HL-60 (cell line): ENCODE data around the gene FAM184A.

Experiments
- CTCF ChIP-seq: IDR thresholded peaks from one replicate; pipeline ENCODE4 v1.5.1; 2011; ENCODE audit warnings: low read length, control low read depth, inconsistent platforms; ENCODE audit not compliant: insufficient read depth
- GABPA ChIP-seq: IDR thresholded peaks from 2 replicates; pipeline ENCODE4 v1.6.1; 2012; ENCODE audit warnings: low read depth
- TF ChIP-seq, protein P1 (sequence below): IDR thresholded peaks from 2 replicates; pipeline ENCODE4 v1.6.1; 2012; ENCODE audit warnings: low read depth; ENCODE audit not compliant: insufficient replicate concordance

DNA sequence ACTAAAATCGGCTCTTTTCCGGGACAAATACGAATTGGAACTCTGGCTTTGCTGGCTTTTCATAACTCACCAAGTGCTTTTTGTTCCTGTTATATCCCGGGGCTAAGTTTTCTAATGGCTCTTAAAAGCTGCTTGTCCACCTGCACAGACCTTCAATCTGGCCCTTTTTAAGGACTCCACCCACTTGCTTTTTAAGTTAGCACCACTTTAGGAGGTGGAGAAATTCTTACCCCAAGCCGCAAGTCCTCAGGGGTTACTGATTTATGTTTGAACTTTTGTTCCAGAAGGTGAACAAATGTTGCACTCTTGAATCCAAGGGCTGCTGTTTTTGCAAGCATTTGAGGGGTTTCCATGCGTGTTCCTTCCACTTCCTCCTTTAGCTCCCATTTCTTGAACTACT is 37.8 kb downstream of the FAM184A start:
- TF ChIP-seq CTCF (no peak), GABPA (no peak)
- TF ChIP-seq, protein P1, sequence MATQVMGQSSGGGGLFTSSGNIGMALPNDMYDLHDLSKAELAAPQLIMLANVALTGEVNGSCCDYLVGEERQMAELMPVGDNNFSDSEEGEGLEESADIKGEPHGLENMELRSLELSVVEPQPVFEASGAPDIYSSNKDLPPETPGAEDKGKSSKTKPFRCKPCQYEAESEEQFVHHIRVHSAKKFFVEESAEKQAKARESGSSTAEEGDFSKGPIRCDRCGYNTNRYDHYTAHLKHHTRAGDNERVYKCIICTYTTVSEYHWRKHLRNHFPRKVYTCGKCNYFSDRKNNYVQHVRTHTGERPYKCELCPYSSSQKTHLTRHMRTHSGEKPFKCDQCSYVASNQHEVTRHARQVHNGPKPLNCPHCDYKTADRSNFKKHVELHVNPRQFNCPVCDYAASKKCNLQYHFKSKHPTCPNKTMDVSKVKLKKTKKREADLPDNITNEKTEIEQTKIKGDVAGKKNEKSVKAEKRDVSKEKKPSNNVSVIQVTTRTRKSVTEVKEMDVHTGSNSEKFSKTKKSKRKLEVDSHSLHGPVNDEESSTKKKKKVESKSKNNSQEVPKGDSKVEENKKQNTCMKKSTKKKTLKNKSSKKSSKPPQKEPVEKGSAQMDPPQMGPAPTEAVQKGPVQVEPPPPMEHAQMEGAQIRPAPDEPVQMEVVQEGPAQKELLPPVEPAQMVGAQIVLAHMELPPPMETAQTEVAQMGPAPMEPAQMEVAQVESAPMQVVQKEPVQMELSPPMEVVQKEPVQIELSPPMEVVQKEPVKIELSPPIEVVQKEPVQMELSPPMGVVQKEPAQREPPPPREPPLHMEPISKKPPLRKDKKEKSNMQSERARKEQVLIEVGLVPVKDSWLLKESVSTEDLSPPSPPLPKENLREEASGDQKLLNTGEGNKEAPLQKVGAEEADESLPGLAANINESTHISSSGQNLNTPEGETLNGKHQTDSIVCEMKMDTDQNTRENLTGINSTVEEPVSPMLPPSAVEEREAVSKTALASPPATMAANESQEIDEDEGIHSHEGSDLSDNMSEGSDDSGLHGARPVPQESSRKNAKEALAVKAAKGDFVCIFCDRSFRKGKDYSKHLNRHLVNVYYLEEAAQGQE = no peak
